COLO668 (cell line): ENCODE measurements around the gene KRT33B.
"Not testable (repeated sequence)": the region's sequence is repeated elsewhere in the genome, so short reads cannot be mapped to it uniquely, and the experiment has no call there.

Experiments
- DNase-seq: peaks from one replicate; lab custom pipeline; 2025; ENCODE audit not compliant: unreplicated experiment; lab: John Stamatoyannopoulos, UW

KRT33B gene

GRCh38 chr17:41393826-41394225 is 24.2 kb upstream of the KRT33B start:
- DNase-seq: no peak

- DNase-seq: no peak
These were observed 23.7 kb upstream of the KRT33B start for GRCh38 chr17:41393294-41393693.

- no peak for DNase-seq
These were observed 22.7 kb upstream of the KRT33B start for GRCh38 chr17:41392278-41392677.

- DNase-seq: no peak
These were observed 21.9 kb upstream of the KRT33B start for GRCh38 chr17:41391535-41391934.

GRCh38 chr17:41390411-41390938 is 20.9 kb upstream of the KRT33B start:
- DNase-seq: no peak

DNA sequence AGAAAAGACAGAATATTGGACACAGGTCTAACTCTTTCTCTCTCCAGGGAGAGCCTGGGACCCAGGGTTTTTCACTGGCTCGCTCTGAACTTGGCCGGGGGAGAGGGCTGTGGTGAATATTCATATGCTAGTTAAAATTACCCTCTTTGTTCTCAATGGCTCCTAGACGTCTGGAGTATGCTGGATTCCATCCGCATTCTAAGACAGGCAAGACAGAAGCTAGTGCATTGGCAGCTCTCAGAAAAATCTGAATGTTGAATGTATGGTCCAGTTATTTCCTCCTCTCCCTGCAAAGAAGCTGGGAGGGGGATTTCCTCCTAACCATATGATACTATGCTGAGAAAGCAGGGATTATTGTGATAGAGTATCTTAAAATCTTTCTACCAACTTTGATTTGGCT is 18.1 kb upstream of the KRT33B start:
- no peak for DNase-seq

GRCh38 chr17:41386227-41386626 is 16.6 kb upstream of the KRT33B start:
- no peak for DNase-seq

DNA sequence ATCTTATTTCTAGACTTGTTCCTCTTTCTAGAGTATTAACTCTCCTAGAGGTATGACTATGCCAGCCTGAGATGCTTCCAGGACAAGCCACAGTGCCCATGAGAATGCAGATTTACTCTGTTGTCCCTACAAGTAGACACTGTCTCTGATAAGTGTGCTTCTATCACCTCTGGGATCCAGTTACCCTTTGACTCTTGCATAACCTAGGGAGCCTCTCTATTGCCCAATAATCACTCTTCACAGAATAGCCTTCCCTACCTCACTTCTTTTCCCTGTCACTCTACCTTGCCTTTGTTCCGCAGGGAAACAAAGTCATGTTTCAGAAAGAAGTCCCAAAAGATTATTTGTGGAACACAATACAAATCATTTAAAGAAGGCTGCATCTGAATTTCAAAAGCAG is 14.1 kb upstream of the KRT33B start:
- no peak for DNase-seq

GRCh38 chr17:41382394-41382793 is 12.8 kb upstream of the KRT33B start:
- DNase-seq: no peak

GRCh38 chr17:41381943-41382342 is 12.3 kb upstream of the KRT33B start, which contains the start of gene KRT34:
TSS of gene KRT34 (minus strand) at chr17:41382306. CDS start at chr17:41382246, 60 bp downstream.
- not testable (repeated sequence) for DNase-seq

GRCh38 chr17:41380091-41380490 is 10.5 kb upstream of the KRT33B start:
- DNase-seq: not testable (repeated sequence)

- DNase-seq: no peak
These were observed 7.9 kb upstream of the KRT33B start for GRCh38 chr17:41377546-41377945.

DNA sequence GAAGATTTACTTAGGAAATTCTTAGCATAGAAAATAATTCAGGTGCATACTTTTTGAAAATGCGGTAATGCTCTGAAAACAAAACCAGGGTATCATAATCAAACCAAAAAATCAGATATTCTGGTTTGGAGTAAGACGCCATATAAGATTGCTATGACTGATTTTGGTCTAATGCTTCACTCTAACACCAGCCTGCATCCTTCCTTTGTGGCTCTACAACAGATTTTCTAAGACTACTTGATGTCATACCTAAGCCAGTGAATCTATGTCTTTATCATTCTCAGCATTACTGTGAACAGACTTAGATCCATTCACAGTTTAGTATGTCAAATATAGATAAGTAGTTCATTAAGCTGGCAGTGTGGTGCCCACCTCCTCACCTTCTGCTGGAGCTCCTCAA is 590 bp downstream of the KRT33B start:
- no peak for DNase-seq

- no peak for DNase-seq
These were observed 2.1 kb downstream of the KRT33B start for GRCh38 chr17:41367426-41368075.

GRCh38 chr17:41366070-41366469 is 3.5 kb downstream of the KRT33B start:
- DNase-seq: no peak

GRCh38 chr17:41363881-41364280 is 5.7 kb downstream of the KRT33B start:
- DNase-seq: no peak

DNA sequence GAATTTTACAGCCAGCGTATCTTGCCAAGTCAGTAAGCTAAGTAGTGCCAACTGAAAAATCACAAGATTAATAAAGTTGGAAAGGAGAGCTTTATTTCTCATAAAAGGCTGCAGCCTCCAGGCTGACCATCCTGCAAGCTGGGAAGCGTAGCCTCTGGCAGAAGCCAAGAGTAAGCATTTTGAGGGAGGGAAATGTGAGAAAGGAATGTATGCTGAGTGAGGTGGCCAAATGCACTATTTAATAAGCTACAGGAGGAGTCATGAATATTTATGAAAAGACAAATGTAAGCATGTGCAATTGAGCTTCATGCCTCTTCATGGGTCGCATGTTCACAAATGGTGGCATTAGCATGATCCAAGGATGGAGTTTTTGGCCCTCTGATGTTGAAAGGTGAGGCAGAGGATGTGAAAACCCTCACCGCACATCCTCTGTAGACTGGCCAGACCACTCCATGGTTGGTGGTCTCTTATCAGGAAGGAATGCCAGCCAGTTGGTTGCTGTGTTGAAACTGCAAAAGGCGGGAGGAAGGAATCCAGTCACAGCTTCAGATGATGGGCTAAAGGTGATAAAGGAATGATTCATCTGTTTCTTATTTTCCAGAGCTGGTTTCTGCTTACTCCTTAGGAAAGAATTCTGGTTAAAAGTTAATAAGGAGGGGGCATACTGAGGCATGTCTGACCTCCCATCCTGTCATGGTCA is 9.2 kb downstream of the KRT33B start:
- DNase-seq: no peak

DNA sequence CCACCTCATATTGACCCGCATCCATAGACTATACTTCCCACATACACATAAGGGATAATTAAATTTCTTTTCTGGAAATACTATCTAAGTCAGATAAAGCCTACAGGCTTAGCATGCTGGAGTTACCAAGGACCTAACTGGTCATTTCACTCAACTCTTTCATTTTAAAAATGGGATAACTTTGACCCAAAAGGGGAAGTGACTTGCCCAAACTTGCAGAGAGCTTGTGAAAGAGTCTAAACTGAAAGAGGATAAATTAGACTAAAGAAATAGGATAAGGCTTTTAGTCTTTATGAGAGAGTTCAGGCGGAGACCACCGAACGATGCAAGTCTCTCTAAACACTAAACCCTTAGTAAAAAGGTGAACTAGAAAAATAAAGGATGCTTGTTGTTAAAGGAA is 15.1 kb downstream of the KRT33B start:
- DNase-seq: no peak

DNA sequence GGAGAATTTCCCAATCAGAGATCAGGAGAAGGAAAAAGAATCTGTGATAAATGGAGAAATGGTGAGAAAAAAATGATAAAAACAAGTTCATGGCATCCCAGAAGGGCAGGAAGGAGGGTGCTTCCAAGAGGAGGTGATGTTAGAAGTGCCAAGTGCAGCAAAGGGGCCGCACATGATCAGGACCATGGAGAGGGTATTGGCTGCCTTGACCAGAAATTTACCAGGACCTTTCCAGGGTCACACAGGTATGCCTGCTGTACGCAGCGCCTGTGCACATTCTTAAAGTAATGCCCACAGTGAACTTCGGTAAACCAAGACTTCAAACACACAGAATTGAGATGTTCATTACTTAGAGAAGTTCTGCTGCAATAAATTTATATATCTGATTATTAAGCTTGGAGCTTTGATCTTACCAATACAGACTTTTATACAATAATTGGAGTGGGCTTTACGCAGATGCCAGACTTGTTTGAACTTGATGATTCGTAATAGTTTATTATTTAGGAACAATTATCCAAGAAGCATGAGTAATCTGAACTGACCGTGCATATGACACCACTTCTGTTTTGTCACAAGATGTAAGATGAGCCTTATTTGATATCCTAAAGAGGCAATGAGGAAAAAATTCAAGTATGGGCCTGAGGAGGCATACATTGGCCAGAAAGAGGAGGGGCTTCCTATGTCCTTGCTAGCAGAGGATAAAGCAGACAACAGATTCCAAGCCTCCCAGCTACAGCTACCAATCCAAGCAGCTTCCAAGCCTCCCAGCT is 16.8 kb downstream of the KRT33B start:
- DNase-seq: no peak

GRCh38 chr17:41351177-41351576 is 18.4 kb downstream of the KRT33B start:
- DNase-seq: no peak

DNA sequence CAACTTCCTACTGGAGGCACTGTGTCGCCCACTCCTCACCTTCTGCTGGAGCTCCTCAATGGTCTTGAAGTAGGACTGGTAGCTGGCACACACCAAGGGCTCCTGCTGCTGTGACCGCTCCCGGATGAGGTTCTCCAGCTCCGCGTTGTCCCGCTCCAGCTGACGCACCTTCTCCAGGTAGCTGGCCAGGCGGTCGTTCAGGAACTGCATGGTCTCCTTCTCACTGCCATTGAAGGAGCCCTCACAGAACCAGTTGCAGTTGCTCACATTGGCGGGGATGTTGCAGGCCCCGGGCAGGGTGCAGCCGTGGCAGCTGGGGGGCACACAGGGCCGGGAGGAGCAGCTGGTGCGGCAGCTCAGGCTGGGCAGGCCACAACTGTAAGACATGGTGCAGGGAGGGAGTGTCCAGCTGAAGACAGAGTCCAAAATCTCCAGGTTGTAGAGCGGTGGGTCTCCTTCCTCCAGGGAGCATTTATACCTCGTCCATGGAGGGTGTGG is 19.2 kb downstream of the KRT33B start, which contains the start of gene KRT33A:
Gene KRT33A, minus strand, starts transcription at position 448 of the 498 bp plus-strand sequence. Its CDS starts 61 bp downstream, at position 387.
- DNase-seq: not testable (repeated sequence)
